IMR-90 (cell line): ENCODE data around the gene PHEX. TPM values are rescaled to one million over a fixed set of nuclear protein-coding genes. Genes with fewer than 3 reads are reported as not detected.

Experiments used
- ATAC-seq: fragments of 200-7000 bp; cut with Tn5 transposase; 2 replicates; pipeline ENCODE4 v1.9.1; 2020; ENCODE audit warnings: low read depth, mild to moderate bottlenecking, moderate library complexity
- BruUV-seq: library from RNA; stranded (reverse); fragments of 400-500 nt; replicated peaks from 2 replicates; lab custom pipeline; 2021; lab: Mats Ljungman, UMichigan
- CTCF ChIA-PET: fragments of 300-600 bp; formaldehyde crosslinking; extraction: SDS; loops from one replicate; lab custom pipeline; 2021; ENCODE audit warnings: antibody characterized with exemption; lab: Yijun Ruan, JAX
- POLR2A ChIA-PET: fragments of 300-600 bp; sonication (Branson Sonifier 250); formaldehyde crosslinking; loops from one replicate; lab custom pipeline; 2022; ENCODE audit warnings: antibody characterized with exemption; ENCODE audit not compliant: unreplicated experiment; lab: Charles Lee
- DNase-seq: peaks from one replicate; pipeline ENCODE4 v3.0.0; 2013
- H2AFZ ChIP-seq: replicated peaks from 2 replicates; pipeline ENCODE3; 2013; ENCODE audit warnings: low read length, mild to moderate bottlenecking; ENCODE audit not compliant: poor library complexity
- H2AK5ac ChIP-seq: 2 replicates; pipeline ENCODE4 v1.6.1; 2013; ENCODE audit warnings: low read depth, low read length, inconsistent platforms
- H2AK9ac ChIP-seq: replicated peaks from 2 replicates; pipeline ENCODE3; 2013; ENCODE audit warnings: mild to moderate bottlenecking, low read depth, low read length, moderate library complexity; ENCODE audit not compliant: poor library complexity
- H2BK120ac ChIP-seq: 2 replicates; pipeline ENCODE4 v1.6.1; 2013; ENCODE audit warnings: low read depth, low read length, inconsistent platforms
- H2BK15ac ChIP-seq: 3 replicates; pipeline ENCODE4 v1.6.1; 2013; ENCODE audit warnings: low read depth, low read length, inconsistent platforms
- H2BK20ac ChIP-seq: 2 replicates; pipeline ENCODE4 v1.6.1; 2013; ENCODE audit warnings: low read depth, mild to moderate bottlenecking, inconsistent platforms, low read length, moderate library complexity
- H2BK5ac ChIP-seq: 2 replicates; pipeline ENCODE4 v1.6.1; 2013; ENCODE audit warnings: mild to moderate bottlenecking, low read depth, low read length, inconsistent platforms; ENCODE audit not compliant: poor library complexity, severe bottlenecking
- H3K14ac ChIP-seq: replicated peaks from 2 replicates; pipeline ENCODE4 v1.6.1; 2013; ENCODE audit warnings: low read depth, low read length, inconsistent platforms
- H3K18ac ChIP-seq: 2 replicates; pipeline ENCODE4 v1.6.1; 2013; ENCODE audit warnings: low read depth, low read length, control low read depth
- H3K23ac ChIP-seq: 2 replicates; pipeline ENCODE4 v1.6.1; 2013; ENCODE audit warnings: low read depth, low read length, inconsistent platforms
- H3K27ac ChIP-seq: 2 replicates; pipeline ENCODE4 v1.5.1; 2013; ENCODE audit warnings: mild to moderate bottlenecking, control low read depth, low read length; ENCODE audit not compliant: insufficient read depth
- H3K27me3 ChIP-seq: 2 replicates; pipeline ENCODE4 v1.6.1; 2013; ENCODE audit warnings: low read length; ENCODE audit not compliant: control insufficient read depth, insufficient read depth
- H3K36me3 ChIP-seq: 2 replicates; pipeline ENCODE4 v1.6.1; 2013; ENCODE audit warnings: low read length, mixed read lengths; ENCODE audit not compliant: control insufficient read depth, insufficient read depth
- H3K4ac ChIP-seq: 2 replicates; pipeline ENCODE4 v1.6.1; 2013; ENCODE audit warnings: low read depth, low read length, inconsistent platforms
- H3K4me1 ChIP-seq: 2 replicates; pipeline ENCODE4 v1.6.1; 2013; ENCODE audit warnings: low read length, mixed read lengths; ENCODE audit not compliant: control insufficient read depth, insufficient read depth
- H3K4me2 ChIP-seq: 2 replicates; pipeline ENCODE4 v1.6.1; 2013; ENCODE audit warnings: low read depth, mild to moderate bottlenecking, control low read depth, low read length, moderate library complexity
- H3K4me3 ChIP-seq: 2 replicates; pipeline ENCODE4 v1.5.1; 2013; ENCODE audit warnings: low read depth, mild to moderate bottlenecking, control low read depth, low read length, moderate library complexity; ENCODE audit not compliant: insufficient read depth
- H3K56ac ChIP-seq: 2 replicates; pipeline ENCODE4 v1.6.1; 2013; ENCODE audit warnings: low read length, inconsistent platforms; ENCODE audit not compliant: insufficient read depth; ENCODE audit errors: extremely low read depth
- H3K79me1 ChIP-seq, 2 experiments: 2 replicates each; pipeline ENCODE4 v1.6.1; 2013; ENCODE audit warnings: low read length in 2 of 2, inconsistent platforms in 1 of 2, low read depth in 1 of 2
- H3K9ac ChIP-seq: 2 replicates; pipeline ENCODE4 v1.6.1; 2013; ENCODE audit warnings: low read depth, low read length, control low read depth
- H3K9me1 ChIP-seq: 2 replicates; pipeline ENCODE4 v1.6.1; 2013; ENCODE audit warnings: low read length, inconsistent platforms; ENCODE audit not compliant: insufficient read depth
- H3K9me3 ChIP-seq: 2 replicates; pipeline ENCODE4 v1.6.1; 2013; ENCODE audit warnings: low read length; ENCODE audit not compliant: control insufficient read depth, insufficient read depth
- H4K20me1 ChIP-seq: 2 replicates; pipeline ENCODE4 v1.6.1; 2013; ENCODE audit warnings: low read length, inconsistent platforms; ENCODE audit not compliant: insufficient read depth
- H4K5ac ChIP-seq: 2 replicates; pipeline ENCODE4 v1.6.1; 2013; ENCODE audit warnings: mild to moderate bottlenecking, low read depth, low read length, control low read depth
- H4K8ac ChIP-seq, 2 experiments: 2 replicates each; pipeline ENCODE4 v1.6.1; 2013; ENCODE audit warnings: low read depth in 2 of 2, low read length in 2 of 2, control low read depth in 1 of 2, inconsistent platforms in 1 of 2
- H4K91ac ChIP-seq: 2 replicates; pipeline ENCODE4 v1.6.1; 2013; ENCODE audit warnings: low read depth, low read length, inconsistent platforms; ENCODE audit not compliant: insufficient read depth
- WGBS, 2 experiments: methylation state at CpG; one replicate each; pipeline versions ENCODE4 v1.1.5 to v1.1.7; 2013; ENCODE audit warnings: missing lambda C conversion rate in 2 of 2; ENCODE audit not compliant: insufficient read length in 1 of 2; ENCODE audit errors: extremely low coverage in 2 of 2; 5-methylcytosine and 5-hydroxymethylcytosine counted together
- dilution Hi-C: fragments of 300-500 bp; cut with HindIII; formaldehyde crosslinking; loops from one replicate; pipeline ENCODE4 v1.14.3; 2018; ENCODE audit warnings: low sequenced_read_pairs; ENCODE audit not compliant: unreplicated experiment
- in situ Hi-C: fragments of 300-500 bp; cut with MboI; formaldehyde crosslinking; loops from 3 replicates; pipeline ENCODE4 v1.14.3; 2019; ENCODE audit warnings: low sequenced_read_pairs, inconsistent platforms, mixed read lengths
- intact Hi-C: fragments of 100-400 bp; cut with micrococcal nuclease; formaldehyde crosslinking; loops from 2 replicates; pipeline ENCODE4 v1.10.0; 2022
- polyA plus RNA-seq, 3 experiments: library from polyadenylated mRNA; depleted of rRNA; stranded (reverse); fragments of >200 nt; gene quantifications; 2 replicates each; pipeline ENCODE4 v1.2.3, GENCODE V29; 2012; ENCODE audit warnings: low replicate concordance in 1 of 3
- total RNA-seq: library from RNA; depleted of rRNA; stranded (reverse); fragments of >200 nt; gene quantifications from 2 replicates; pipeline ENCODE4 v1.2.3, GENCODE V29; 2012
- TF ChIP-seq, protein P1 (sequence below): fragments of 150-350 bp; IDR thresholded peaks from 2 replicates; pipeline ENCODE4 v1.6.1; 2016; ENCODE audit warnings: low read depth, mild to moderate bottlenecking, low read length, moderate library complexity, borderline replicate concordance

PHEX gene
- total and polyA plus RNA-seq, 2 of the 4 experiments (the other 2 are of a cell fraction) = 0.10 to 0.18 TPM

DNA sequence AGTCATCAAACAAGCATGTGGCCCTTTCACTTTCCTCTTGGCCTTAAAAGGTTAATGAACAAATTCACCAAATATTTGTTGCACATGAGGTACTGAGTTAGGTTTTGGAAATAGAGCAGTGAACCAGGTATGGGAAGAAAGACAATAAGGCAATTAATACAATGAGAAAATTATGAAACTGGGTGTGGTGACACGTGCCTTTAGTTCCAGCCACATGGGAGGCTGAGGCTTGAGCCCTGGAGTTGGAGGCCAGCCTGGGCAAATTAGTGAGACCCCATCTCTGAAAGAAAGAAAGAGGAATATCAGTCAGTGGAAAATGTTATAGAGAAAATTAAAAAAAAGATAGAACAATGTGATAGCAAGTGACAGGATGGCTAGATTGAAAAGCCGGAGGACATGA is 8.1 kb downstream of the PHEX start:
- no TSS peak for BruUV-seq
- H2AK9ac ChIP-seq = no peak overlapping the region
- no peak overlapping the region for H3K4ac ChIP-seq
- H3K4me3 ChIP-seq = no peak overlapping the region
- dilution Hi-C loops = no loop called here
- CTCF ChIA-PET = no interaction called here
- H4K91ac ChIP-seq = no peak overlapping the region
- in situ Hi-C loops = no loop called here
- H2AFZ ChIP-seq = no peak overlapping the region
- H3K23ac ChIP-seq = no peak overlapping the region
- H3K79me1 ChIP-seq = no peaks in the 10 kb centered on the region
- WGBS, 2 experiments = 62% methylated on average over 2 of the region's 2 CpGs; no CpG with 5 or more reads in 1 of the 2 experiments
- no peak overlapping the region for H3K18ac ChIP-seq
- H4K5ac ChIP-seq = no peak overlapping the region
- H2AK5ac ChIP-seq = no peak overlapping the region
- H2BK20ac ChIP-seq = no peak overlapping the region
- H3K9me1 ChIP-seq = no peaks in the 10 kb centered on the region
- H3K4me1 ChIP-seq = no peaks in the 10 kb centered on the region
- H3K9me3 ChIP-seq = no peaks in the 10 kb centered on the region
- DNase-seq = no peak
- POLR2A ChIA-PET = no interaction called here
- no peaks in the 10 kb centered on the region for H3K36me3 ChIP-seq
- H3K27ac ChIP-seq = no peak overlapping the region
- H3K27me3 ChIP-seq = no peaks in the 10 kb centered on the region
- H3K9ac ChIP-seq = no peak overlapping the region
- H3K14ac ChIP-seq = no peak overlapping the region
- no peaks in the 10 kb centered on the region for H4K20me1 ChIP-seq
- TF ChIP-seq, protein P1, sequence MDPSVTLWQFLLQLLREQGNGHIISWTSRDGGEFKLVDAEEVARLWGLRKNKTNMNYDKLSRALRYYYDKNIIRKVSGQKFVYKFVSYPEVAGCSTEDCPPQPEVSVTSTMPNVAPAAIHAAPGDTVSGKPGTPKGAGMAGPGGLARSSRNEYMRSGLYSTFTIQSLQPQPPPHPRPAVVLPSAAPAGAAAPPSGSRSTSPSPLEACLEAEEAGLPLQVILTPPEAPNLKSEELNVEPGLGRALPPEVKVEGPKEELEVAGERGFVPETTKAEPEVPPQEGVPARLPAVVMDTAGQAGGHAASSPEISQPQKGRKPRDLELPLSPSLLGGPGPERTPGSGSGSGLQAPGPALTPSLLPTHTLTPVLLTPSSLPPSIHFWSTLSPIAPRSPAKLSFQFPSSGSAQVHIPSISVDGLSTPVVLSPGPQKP = no peak
- no peak overlapping the region for H2BK15ac ChIP-seq
- no peak overlapping the region for H2BK120ac ChIP-seq
- H4K8ac ChIP-seq = no peak overlapping the region
- ATAC-seq = no peak
- intact Hi-C loops = no loop called here
- H3K56ac ChIP-seq = no peak overlapping the region
- H2BK5ac ChIP-seq = no peak overlapping the region
- no peak overlapping the region for H3K4me2 ChIP-seq
